H9 (cell line): ENCODE results near the gene STAT3. TPM values are rescaled to one million over a fixed set of nuclear protein-coding genes. Genes with fewer than 3 reads are reported as not detected.

Source experiments
- DNase-seq: peaks from one replicate; pipeline ENCODE4 v3.0.0-alpha.2; 2017
- H2AFZ ChIP-seq: one replicate; pipeline ENCODE4 v1.6.1; 2013; ENCODE audit warnings: mild to moderate bottlenecking, low read length, control low read depth, moderate library complexity
- H2AK5ac ChIP-seq: 2 replicates; pipeline ENCODE4 v1.6.1; 2013; ENCODE audit warnings: low read length, control low read depth, mixed read lengths; ENCODE audit not compliant: insufficient read length
- H2BK120ac ChIP-seq: one replicate; pipeline ENCODE4 v1.6.1; 2013; ENCODE audit warnings: low read depth, mild to moderate bottlenecking, low read length, control low read depth, inconsistent platforms; ENCODE audit not compliant: poor library complexity, severe bottlenecking
- H2BK12ac ChIP-seq: 2 replicates; pipeline ENCODE4 v1.6.1; 2013; ENCODE audit warnings: low read length, control low read depth, mixed read lengths, low read depth; ENCODE audit not compliant: insufficient read length
- H2BK15ac ChIP-seq: 2 replicates; pipeline ENCODE4 v1.6.1; 2013; ENCODE audit warnings: low read depth, low read length, control low read depth
- H2BK20ac ChIP-seq: one replicate; pipeline ENCODE4 v1.6.1; 2013; ENCODE audit warnings: low read depth, mild to moderate bottlenecking, low read length, control low read depth, inconsistent platforms; ENCODE audit not compliant: poor library complexity, severe bottlenecking
- H2BK5ac ChIP-seq: 2 replicates; pipeline ENCODE4 v1.6.1; 2013; ENCODE audit warnings: low read length, control low read depth, mixed read lengths; ENCODE audit not compliant: insufficient read length
- H3K14ac ChIP-seq: 2 replicates; pipeline ENCODE4 v1.6.1; 2013; ENCODE audit warnings: low read length, control low read depth; ENCODE audit not compliant: insufficient read depth
- H3K18ac ChIP-seq: 2 replicates; pipeline ENCODE4 v1.6.1; 2013; ENCODE audit warnings: low read depth, mild to moderate bottlenecking, mixed read lengths, low read length, control low read depth; ENCODE audit not compliant: insufficient read length
- H3K23ac ChIP-seq: 2 replicates; pipeline ENCODE4 v1.6.1; 2013; ENCODE audit warnings: low read length, control low read depth, mixed read lengths, low read depth; ENCODE audit not compliant: insufficient read length
- H3K23me2 ChIP-seq: 2 replicates; pipeline ENCODE4 v1.6.1; 2013; ENCODE audit warnings: low read depth, mild to moderate bottlenecking, mixed read lengths, low read length, control low read depth; ENCODE audit not compliant: insufficient read length, poor library complexity, severe bottlenecking
- H3K27ac ChIP-seq: 2 replicates; pipeline ENCODE4 v1.5.1; 2013; ENCODE audit warnings: low read length, control low read depth, mixed read lengths, low read depth; ENCODE audit not compliant: insufficient read length
- H3K27me3 ChIP-seq: 2 replicates; pipeline ENCODE4 v1.6.1; 2013; ENCODE audit warnings: low read length, control low read depth, inconsistent platforms; ENCODE audit not compliant: insufficient read depth
- H3K4ac ChIP-seq: 2 replicates; pipeline ENCODE4 v1.6.1; 2013; ENCODE audit warnings: low read depth, mild to moderate bottlenecking, control low read depth, inconsistent platforms, low read length, moderate library complexity
- H3K4me1 ChIP-seq: 2 replicates; pipeline ENCODE4 v1.6.1; 2013; ENCODE audit warnings: low read length, control low read depth, inconsistent platforms; ENCODE audit not compliant: insufficient read depth
- H3K4me2 ChIP-seq: 2 replicates; pipeline ENCODE4 v1.6.1; 2013; ENCODE audit warnings: low read length, control low read depth, mixed read lengths; ENCODE audit not compliant: insufficient read length, insufficient read depth
- H3K56ac ChIP-seq: 2 replicates; pipeline ENCODE4 v1.6.1; 2013; ENCODE audit warnings: low read depth, mild to moderate bottlenecking, mixed read lengths, low read length, control low read depth; ENCODE audit not compliant: insufficient read length
- H3K79me1 ChIP-seq: 2 replicates; pipeline ENCODE4 v1.6.1; 2013; ENCODE audit warnings: low read depth, mild to moderate bottlenecking, moderate library complexity, low read length, control low read depth, inconsistent platforms; ENCODE audit not compliant: insufficient read depth, poor library complexity, severe bottlenecking
- H3K79me2 ChIP-seq: 2 replicates; pipeline ENCODE4 v1.6.1; 2013; ENCODE audit warnings: low read length, control low read depth, inconsistent platforms; ENCODE audit not compliant: insufficient read depth
- H3K9ac ChIP-seq: 2 replicates; pipeline ENCODE4 v1.6.1; 2013; ENCODE audit warnings: low read length, control low read depth, mixed read lengths; ENCODE audit not compliant: insufficient read length; ENCODE audit errors: extremely low read depth
- H3K9me3 ChIP-seq: one replicate; pipeline ENCODE4 v1.6.1; 2013; ENCODE audit warnings: low read depth, low read length, inconsistent platforms; ENCODE audit not compliant: control insufficient read depth
- H3T11ph ChIP-seq: one replicate; pipeline ENCODE4 v1.6.1; 2013; ENCODE audit warnings: mild to moderate bottlenecking, low read length, control low read depth, inconsistent platforms
- H4K20me1 ChIP-seq: one replicate; pipeline ENCODE4 v1.6.1; 2013; ENCODE audit not compliant: control insufficient read depth, insufficient read length, insufficient read depth
- H4K5ac ChIP-seq: 2 replicates; pipeline ENCODE4 v1.6.1; 2013; ENCODE audit warnings: low read depth, mild to moderate bottlenecking, mixed read lengths, low read length, control low read depth; ENCODE audit not compliant: insufficient read length
- H4K8ac ChIP-seq: replicated peaks from 2 replicates; pipeline ENCODE4 v1.6.1; 2013; ENCODE audit warnings: low read length, control low read depth, mixed read lengths, low read depth; ENCODE audit not compliant: insufficient read length
- H4K91ac ChIP-seq: 2 replicates; pipeline ENCODE4 v1.6.1; 2013; ENCODE audit warnings: low read depth, mild to moderate bottlenecking, moderate library complexity, mixed read lengths, low read length, control low read depth; ENCODE audit not compliant: insufficient read length
- H3K27ac Mint-ChIP-seq, 3 experiments: 2 replicates in 2 of 3; 3 replicates in 1 of 3; pipeline ENCODE4 v1.8.0; 2020 to 2021; ENCODE audit warnings: mixed read lengths in 3 of 3, mild to moderate bottlenecking in 1 of 3, moderate library complexity in 1 of 3
- H3K27me3 Mint-ChIP-seq: 2 replicates; pipeline ENCODE4 v1.8.0; 2021; ENCODE audit warnings: low read depth, mild to moderate bottlenecking, moderate library complexity, mixed read lengths
- H3K36me3 Mint-ChIP-seq, 3 experiments: 2 replicates in 2 of 3; 3 replicates in 1 of 3; pipeline ENCODE4 v1.8.0; 2020 to 2021; ENCODE audit warnings: low read depth in 3 of 3, mixed read lengths in 3 of 3; ENCODE audit not compliant: insufficient read depth in 1 of 3
- H3K4me1 Mint-ChIP-seq, 2 experiments: 2 replicates each; pipeline ENCODE4 v1.8.0; 2020; ENCODE audit warnings: mixed read lengths in 2 of 2
- H3K4me3 Mint-ChIP-seq, 2 experiments: 2 replicates in 1 of 2; 3 replicates in 1 of 2; pipeline ENCODE4 v1.8.0; 2020 to 2021; ENCODE audit warnings: mild to moderate bottlenecking in 2 of 2, mixed read lengths in 2 of 2, moderate library complexity in 1 of 2
- H3K9me3 Mint-ChIP-seq, 2 experiments: 2 replicates in 1 of 2; 3 replicates in 1 of 2; pipeline ENCODE4 v1.8.0; 2020; ENCODE audit warnings: mild to moderate bottlenecking in 2 of 2, mixed read lengths in 2 of 2, moderate library complexity in 1 of 2
- WGBS: extraction: QIAGEN DNeasy Blood & Tissue Kit; methylation state at CpG from one replicate; pipeline ENCODE4 v1.1.7; 2013; ENCODE audit warnings: missing lambda C conversion rate, low lambda C conversion rate, mixed read lengths; ENCODE audit not compliant: insufficient read length; ENCODE audit errors: extremely low coverage; 5-methylcytosine and 5-hydroxymethylcytosine counted together
- total RNA-seq: library from RNA; stranded (reverse); gene quantifications from 2 replicates; pipeline ENCODE4 v1.2.1, GENCODE V29; 2021
- TF ChIP-seq, protein P1 (sequence below): fragments of 200-600 bp; sonication (generic); conservative IDR thresholded peaks from 3 replicates; pipeline ENCODE4 v1.8.0; 2021; ENCODE audit warnings: antibody characterized with exemption, mild to moderate bottlenecking

The STAT3 gene
- total RNA-seq, 1 experiment from 2014 or later = 83.2 TPM

- Mint-ChIP-seq H3K4me3 (no peak overlapping the region), H3K4me1 (peaks cover 35 to 37% of the 10 kb centered on the region in 2 experiments), H3K36me3 (no peaks in the 10 kb centered on the region; a peak in 1 of 7 replicates), H3K27me3 (no peaks in the 10 kb centered on the region), H3K9me3 (no peaks in the 10 kb centered on the region), H3K27ac (peak overlapping the region; percentile 28 to 87 (median 32); a peak in 3 of 7 replicates)
- no peak overlapping the region for H3K18ac ChIP-seq
- no peak overlapping the region for H3K9ac ChIP-seq
- H3K79me1 ChIP-seq = peaks cover 4% of the 10 kb centered on the region
- whole genome bisulfite sequencing = no CpG with 5 or more reads among the region's 1 CpG
- TF ChIP-seq, protein P1, sequence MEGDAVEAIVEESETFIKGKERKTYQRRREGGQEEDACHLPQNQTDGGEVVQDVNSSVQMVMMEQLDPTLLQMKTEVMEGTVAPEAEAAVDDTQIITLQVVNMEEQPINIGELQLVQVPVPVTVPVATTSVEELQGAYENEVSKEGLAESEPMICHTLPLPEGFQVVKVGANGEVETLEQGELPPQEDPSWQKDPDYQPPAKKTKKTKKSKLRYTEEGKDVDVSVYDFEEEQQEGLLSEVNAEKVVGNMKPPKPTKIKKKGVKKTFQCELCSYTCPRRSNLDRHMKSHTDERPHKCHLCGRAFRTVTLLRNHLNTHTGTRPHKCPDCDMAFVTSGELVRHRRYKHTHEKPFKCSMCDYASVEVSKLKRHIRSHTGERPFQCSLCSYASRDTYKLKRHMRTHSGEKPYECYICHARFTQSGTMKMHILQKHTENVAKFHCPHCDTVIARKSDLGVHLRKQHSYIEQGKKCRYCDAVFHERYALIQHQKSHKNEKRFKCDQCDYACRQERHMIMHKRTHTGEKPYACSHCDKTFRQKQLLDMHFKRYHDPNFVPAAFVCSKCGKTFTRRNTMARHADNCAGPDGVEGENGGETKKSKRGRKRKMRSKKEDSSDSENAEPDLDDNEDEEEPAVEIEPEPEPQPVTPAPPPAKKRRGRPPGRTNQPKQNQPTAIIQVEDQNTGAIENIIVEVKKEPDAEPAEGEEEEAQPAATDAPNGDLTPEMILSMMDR = no peak
- H3K4me1 ChIP-seq = peaks cover 10% of the 10 kb centered on the region
- H4K8ac ChIP-seq = no peak overlapping the region
- H3K14ac ChIP-seq = no peak overlapping the region; the same call in 1 of the 2 replicates
- H4K5ac ChIP-seq = no peak overlapping the region
- no peak for DNase-seq
- H2AFZ ChIP-seq = no peak overlapping the region
- H2BK15ac ChIP-seq = no peak overlapping the region
- no peak overlapping the region for H2BK20ac ChIP-seq
- no peaks in the 10 kb centered on the region for H4K20me1 ChIP-seq
- no peaks in the 10 kb centered on the region for H3K23me2 ChIP-seq
- no peak overlapping the region for H3K23ac ChIP-seq
- H4K91ac ChIP-seq = no peak overlapping the region
- no peak overlapping the region for H3K27ac ChIP-seq
- H3K79me2 ChIP-seq = peaks cover 11% of the 10 kb centered on the region; the same call in 1 of the 2 replicates
- no peak overlapping the region for H2BK120ac ChIP-seq
- no peak overlapping the region for H3K4ac ChIP-seq
- no peak overlapping the region for H2BK12ac ChIP-seq
- H2AK5ac ChIP-seq = no peak overlapping the region
- no peak overlapping the region for H3K56ac ChIP-seq
- H3T11ph ChIP-seq = no peak overlapping the region
- no peak overlapping the region for H3K4me2 ChIP-seq
- H2BK5ac ChIP-seq = no peak overlapping the region
- H3K27me3 ChIP-seq = no peaks in the 10 kb centered on the region
- H3K9me3 ChIP-seq = no peaks in the 10 kb centered on the region
These were observed 29.8 kb downstream of the STAT3 start for GRCh38 chr17:42358434-42358833.
